GM21390 (cell line): ENCODE measurements around the gene RAB6B.

Experiments
- ATAC-seq: cut with Tn5 transposase; IDR thresholded peaks from one replicate; pipeline ENCODE4 v1.9.1; 2021; ENCODE audit not compliant: unreplicated experiment

The RAB6B gene

GRCh38 chr3:133931084-133931483, 35.4 kb upstream of the RAB6B start:
- no peak for ATAC-seq

DNA sequence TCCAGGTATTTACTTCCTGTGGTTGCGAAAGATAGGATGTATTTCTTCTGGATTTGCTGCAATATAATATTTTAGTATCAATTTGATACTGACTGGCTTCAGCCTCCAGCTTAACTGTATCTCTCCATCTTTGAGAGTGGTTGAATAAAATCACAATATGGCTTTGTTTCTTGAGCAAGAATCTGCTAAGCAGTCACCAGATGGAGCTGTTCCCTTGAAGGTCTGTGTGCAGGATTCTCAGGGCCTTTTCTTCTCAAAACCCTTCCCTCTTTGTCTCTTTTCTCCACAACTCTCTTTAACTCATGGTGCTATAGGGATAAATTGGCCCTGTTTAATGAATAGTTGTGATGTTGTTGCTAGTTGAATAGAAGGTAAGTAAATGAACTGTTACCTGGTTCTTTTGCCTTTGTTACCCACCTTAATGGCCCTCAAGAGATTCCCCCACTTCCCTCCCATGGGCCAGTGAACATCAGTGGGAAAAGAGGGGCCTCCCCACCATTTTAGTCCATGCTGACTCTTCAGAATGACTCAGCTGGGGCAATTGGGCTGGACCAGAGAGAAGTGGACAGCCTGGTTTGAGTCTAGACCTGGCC, 34.8 kb upstream of the RAB6B start:
- no peak for ATAC-seq

- no peak for ATAC-seq
Observed at GRCh38 chr3:133928903-133929607, 33.4 kb upstream of the RAB6B start.

DNA sequence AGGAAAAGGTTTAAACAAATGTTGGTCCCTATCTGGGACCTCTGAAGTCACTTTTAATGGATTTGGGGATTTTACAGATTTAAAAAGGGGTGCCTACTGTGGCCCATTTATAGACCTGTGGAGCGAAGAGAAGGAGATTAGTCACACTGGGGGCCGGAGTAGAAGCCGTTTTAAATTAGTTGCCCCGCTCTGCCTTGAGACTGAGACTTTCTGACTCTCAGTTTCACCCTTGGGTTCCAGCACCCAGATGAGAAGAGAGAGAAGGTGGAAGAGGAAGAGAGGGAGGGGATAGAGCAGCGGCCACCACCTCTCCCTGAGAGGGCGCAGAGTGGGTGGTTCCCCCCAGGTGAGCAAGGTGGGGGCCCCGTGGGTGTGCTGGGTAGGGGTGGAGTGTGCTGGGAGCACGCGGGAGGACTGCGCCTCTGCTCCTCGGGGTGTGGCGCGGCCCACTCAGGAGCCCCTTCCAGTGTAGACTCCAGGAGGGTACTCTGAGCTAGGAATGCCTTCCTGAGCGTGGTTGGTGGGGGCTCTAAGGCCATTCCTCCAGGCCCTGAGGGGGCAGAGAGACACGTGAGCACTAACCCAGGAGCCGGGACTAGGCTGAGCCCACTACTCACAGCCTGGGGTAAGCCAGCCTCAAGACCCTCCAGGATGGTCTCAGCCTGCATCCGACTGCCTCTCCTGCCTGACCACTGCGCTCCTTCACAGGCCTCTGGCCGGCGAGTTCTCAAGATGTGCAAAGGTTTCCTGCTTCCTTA, 32.6 kb upstream of the RAB6B start:
- no peak for ATAC-seq

DNA sequence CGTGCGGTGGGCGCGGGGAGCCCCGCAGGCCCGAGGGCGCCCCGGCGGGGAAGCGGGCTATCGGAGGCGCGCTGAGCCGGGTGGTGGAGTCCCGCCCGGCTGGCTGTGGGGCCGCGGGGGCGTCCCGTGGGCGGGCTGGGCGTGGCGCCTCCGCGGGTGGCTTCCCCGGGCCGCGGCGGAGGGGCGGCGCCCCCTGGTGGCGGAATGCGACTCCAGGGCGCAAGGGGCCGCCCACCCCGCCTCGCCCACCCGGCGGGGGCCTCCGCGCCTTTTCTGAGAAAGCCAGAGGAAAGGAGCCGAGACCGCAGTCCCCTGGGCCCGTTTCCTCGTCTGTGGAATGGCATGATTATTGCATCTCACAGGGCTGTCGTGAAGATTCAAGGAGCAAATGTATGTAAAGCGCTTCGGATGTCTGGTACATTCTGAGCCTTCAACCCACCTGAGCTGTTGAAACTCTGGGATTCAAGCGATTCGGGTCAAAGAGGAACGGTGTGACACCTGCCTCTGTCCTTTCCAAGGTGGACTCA, 31.9 kb upstream of the RAB6B start:
- ATAC-seq = peak; percentile 63

DNA sequence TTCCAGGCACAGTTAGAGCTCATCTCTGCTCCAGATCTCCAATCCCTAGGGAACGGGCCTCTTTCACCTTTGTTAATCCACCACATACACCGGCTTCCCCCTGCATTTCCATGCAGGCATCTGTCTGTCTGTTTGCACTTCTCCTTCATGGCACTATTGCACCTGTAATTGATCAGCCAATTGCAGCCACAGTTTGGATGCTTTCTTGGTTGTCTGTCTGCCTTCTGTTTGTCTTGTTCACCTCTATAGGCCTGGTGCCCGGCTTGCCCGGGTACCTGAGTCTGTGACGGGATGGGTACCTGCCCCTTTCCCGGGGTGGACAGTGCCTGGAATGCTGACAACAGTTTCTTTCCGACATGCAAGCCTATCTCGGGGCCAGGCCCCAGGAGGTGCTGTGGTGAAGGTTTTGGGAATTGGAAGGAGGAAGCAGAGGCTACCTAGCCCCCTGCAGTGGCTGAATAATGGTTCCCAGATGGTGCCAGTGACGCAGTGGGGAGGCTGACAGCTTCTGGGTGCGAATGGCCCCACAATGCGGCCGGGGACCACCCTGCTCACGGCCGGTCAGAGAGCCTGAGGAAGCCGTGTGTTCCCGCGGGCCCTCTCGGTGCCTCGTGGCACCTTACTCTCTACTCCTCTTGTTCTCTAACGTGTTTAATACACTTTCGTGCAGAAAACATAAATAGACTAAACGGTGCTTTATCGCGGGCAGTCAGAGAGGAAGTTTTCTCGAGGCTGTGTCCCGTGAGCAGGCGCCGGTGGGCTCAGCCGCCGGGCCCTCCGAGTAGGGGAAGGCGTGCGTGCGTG, 31.3 kb upstream of the RAB6B start:
- peak; percentile 24 for ATAC-seq

GRCh38 chr3:133925960-133926735, 30.5 kb upstream of the RAB6B start:
- no peak for ATAC-seq

DNA sequence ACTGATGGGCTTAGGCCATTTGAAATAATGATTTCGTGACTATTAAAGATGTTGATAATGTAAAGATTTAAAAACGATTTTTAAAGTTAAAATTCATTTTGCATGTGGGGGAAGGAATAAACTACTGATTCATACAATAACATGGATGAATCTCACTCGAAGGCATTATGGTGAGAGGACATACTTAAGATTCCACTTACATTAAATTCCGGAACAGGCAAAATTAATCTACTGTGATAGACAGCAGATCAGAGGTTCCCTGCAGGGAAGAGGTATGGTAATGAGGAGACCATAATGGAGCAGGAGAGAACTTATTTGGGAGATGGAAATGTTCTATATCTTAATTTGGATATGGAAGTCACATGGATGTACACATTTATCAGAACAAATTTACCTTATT, 28.4 kb upstream of the RAB6B start:
- ATAC-seq = no peak

- ATAC-seq = no peak
Observed at GRCh38 chr3:133921592-133921991, 25.9 kb upstream of the RAB6B start.

- ATAC-seq = no peak
Observed at GRCh38 chr3:133917144-133917543, 21.5 kb upstream of the RAB6B start.

GRCh38 chr3:133915685-133916658, 20.3 kb upstream of the RAB6B start:
- ATAC-seq = no peak

DNA sequence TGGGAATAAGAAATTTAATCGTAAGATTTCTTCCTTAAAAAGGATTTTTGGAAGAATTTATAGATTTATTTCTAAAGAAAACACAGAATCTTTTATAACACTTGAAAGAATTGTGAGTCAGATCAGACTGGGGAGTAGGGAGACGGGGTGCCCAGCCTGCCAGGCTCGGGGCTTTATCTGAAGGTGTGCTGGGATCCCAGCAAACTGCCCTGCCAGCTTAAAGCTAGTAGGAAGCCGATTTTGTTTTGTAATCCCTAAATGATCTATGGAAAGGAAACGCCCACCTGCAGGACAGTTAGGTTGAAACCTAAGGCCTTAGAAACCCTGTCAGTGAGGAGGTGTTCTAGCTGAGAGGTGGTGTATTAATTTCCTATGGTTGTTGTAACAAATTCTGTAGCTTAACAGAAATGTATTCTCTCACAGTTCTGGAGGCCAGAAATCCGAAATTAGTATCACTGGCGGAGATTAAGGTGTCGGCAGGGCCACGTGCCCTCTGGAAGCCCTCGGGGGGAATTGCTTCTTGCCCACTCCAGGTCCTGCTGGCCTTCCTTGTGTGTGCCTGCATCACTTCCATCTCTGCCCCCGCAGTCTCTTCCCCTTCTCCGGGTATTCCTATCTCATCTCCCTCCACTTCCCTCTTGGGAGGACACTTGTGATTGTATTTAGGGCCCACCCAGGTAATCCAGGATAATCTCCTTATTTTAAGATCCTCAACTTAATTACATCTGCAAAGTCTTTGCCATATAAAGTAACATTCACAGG, 19.3 kb upstream of the RAB6B start:
- no peak for ATAC-seq

- no peak for ATAC-seq
Observed at GRCh38 chr3:133910422-133910821, 14.7 kb upstream of the RAB6B start.

DNA sequence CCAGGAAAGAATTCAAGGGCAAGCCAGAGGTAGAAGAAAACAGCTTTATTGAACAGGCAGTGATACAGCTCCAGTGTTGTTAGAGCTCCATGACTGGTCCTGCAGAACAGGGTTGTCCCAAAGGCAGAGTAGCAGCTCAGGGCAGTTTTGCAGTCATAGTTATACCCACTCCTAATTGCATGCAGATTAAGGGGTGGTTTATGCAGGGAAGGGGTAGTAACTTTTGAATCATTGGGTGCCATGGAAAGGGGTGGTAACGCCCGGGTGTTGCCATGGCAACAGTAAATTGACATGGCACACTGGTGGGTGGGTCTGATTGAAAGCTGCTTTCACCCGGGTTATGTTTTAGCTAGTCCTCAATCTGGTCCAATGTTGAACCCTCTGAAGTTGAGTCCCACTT, 9.7 kb upstream of the RAB6B start:
- ATAC-seq = no peak

GRCh38 chr3:133901847-133902246, 6.2 kb upstream of the RAB6B start:
- ATAC-seq = no peak

- no peak for ATAC-seq
Observed at GRCh38 chr3:133901083-133901482, 5.4 kb upstream of the RAB6B start.

DNA sequence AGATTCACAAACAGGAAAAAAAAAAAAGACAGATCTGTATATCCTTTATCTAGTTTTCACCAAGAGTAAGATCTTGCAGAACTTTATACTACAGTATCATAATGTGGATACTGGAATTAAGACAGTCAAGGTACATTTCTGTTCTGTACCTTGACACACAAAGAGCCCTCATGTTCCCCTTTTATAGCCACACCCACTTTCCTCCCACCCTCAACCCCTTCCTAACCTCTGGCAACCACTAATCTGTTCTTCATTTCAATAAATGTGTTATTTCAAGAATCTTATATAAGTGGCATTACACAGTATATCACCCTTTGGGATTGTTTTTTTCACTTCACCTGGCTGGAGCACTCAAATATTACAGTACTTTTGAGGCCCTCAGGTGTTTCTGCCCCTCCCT, 3.6 kb upstream of the RAB6B start:
- ATAC-seq = no peak

- no peak for ATAC-seq
Observed at GRCh38 chr3:133897547-133897946, 1.9 kb upstream of the RAB6B start.
